ENCODE data around the gene SYNPR.

Gene SYNPR

GRCh38 chr3:63473641-63474166 is 195.6 kb downstream of the SYNPR start:
- DNase-seq (ENCODE audit: low read depth) = no peak

GRCh38 chr3:63474828-63475518 is 196.9 kb downstream of the SYNPR start:
- DNase-seq (ENCODE audit: low read depth) = no peak

GRCh38 chr3:63477494-63478129 is 199.5 kb downstream of the SYNPR start:
- DNase-seq (ENCODE audit: low read depth) = no peak

GRCh38 chr3:63478990-63479660 is 201.0 kb downstream of the SYNPR start:
- no peak for DNase-seq (ENCODE audit: low read depth)

GRCh38 chr3:63479661-63480035 is 201.5 kb downstream of the SYNPR start:
- no peak for DNase-seq (ENCODE audit: low read depth)

GRCh38 chr3:63481627-63482026 is 203.5 kb downstream of the SYNPR start:
- no peak for DNase-seq (ENCODE audit: low read depth)

- no peak for DNase-seq (ENCODE audit: low read depth)
These were observed 204.2 kb downstream of the SYNPR start for GRCh38 chr3:63482341-63482740.

- no peak for DNase-seq (ENCODE audit: low read depth)
These were observed 214.4 kb downstream of the SYNPR start for GRCh38 chr3:63492464-63492863.

- no peak for DNase-seq (ENCODE audit: low read depth)
These were observed 215.0 kb downstream of the SYNPR start for GRCh38 chr3:63493101-63493500.

- DNase-seq (ENCODE audit: low read depth) = no peak
These were observed 216.5 kb downstream of the SYNPR start for GRCh38 chr3:63494646-63495045.

GRCh38 chr3:63497641-63498040 is 219.5 kb downstream of the SYNPR start:
- DNase-seq (ENCODE audit: low read depth) = no peak

GRCh38 chr3:63500196-63500595 is 222.1 kb downstream of the SYNPR start:
- no peak for DNase-seq (ENCODE audit: low read depth)

GRCh38 chr3:63508305-63508704 is 230.2 kb downstream of the SYNPR start:
- DNase-seq (ENCODE audit: low read depth) = no peak

GRCh38 chr3:63508771-63509170 is 230.7 kb downstream of the SYNPR start:
- no peak for DNase-seq (ENCODE audit: low read depth)

GRCh38 chr3:63513791-63514190 is 235.7 kb downstream of the SYNPR start:
- no peak for DNase-seq (ENCODE audit: low read depth)

- no peak for DNase-seq (ENCODE audit: low read depth)
These were observed 236.6 kb downstream of the SYNPR start for GRCh38 chr3:63514678-63515077.

- DNase-seq (ENCODE audit: low read depth) = no peak
These were observed 241.3 kb downstream of the SYNPR start for GRCh38 chr3:63519426-63519825.

GRCh38 chr3:63521657-63522056 is 243.5 kb downstream of the SYNPR start:
- no peak for DNase-seq (ENCODE audit: low read depth)

GRCh38 chr3:63523100-63523499 is 245.0 kb downstream of the SYNPR start:
- DNase-seq (ENCODE audit: low read depth) = no peak

- no peak for DNase-seq (ENCODE audit: low read depth)
These were observed 250.4 kb downstream of the SYNPR start for GRCh38 chr3:63528325-63529000.

GRCh38 chr3:63532521-63532920 is 254.4 kb downstream of the SYNPR start:
- no peak for DNase-seq (ENCODE audit: low read depth)

GRCh38 chr3:63538919-63539318 is 260.8 kb downstream of the SYNPR start:
- no peak for DNase-seq (ENCODE audit: low read depth)

GRCh38 chr3:63555767-63556166 is 277.7 kb downstream of the SYNPR start:
- DNase-seq (ENCODE audit: low read depth) = no peak
